H7 (cell line): ENCODE results near the gene ZSCAN10. TPM values are rescaled to one million over a fixed set of nuclear protein-coding genes. Genes with fewer than 3 reads are reported as not detected.

Source experiments
- DNase-seq: peaks from one replicate; pipeline ENCODE4 v3.0.0; 2012
- H3K27me3 ChIP-seq: 2 replicates; pipeline ENCODE4 v1.6.0; 2011; ENCODE audit warnings: mild to moderate bottlenecking, low read length; ENCODE audit not compliant: control insufficient read depth, insufficient read depth
- H3K36me3 ChIP-seq: replicated peaks from 2 replicates; pipeline ENCODE4 v1.5.1; 2011; ENCODE audit warnings: low read length; ENCODE audit not compliant: control insufficient read depth, insufficient read depth
- H3K4me3 ChIP-seq: 2 replicates; pipeline ENCODE4 v1.5.1; 2011; ENCODE audit warnings: low read depth, mild to moderate bottlenecking, control low read depth, low read length, moderate library complexity; ENCODE audit not compliant: insufficient read depth
- total RNA-seq: library from RNA; depleted of rRNA; stranded (reverse); fragments of >200 nt; shearing (Covaris generic); gene quantifications from 2 replicates; pipeline ENCODE4 v1.2.3, GENCODE V29; 2014; rRNA removed

The ZSCAN10 gene
- total RNA-seq = 217 and 238 TPM in 2 replicates

GRCh38 chr16:3098459-3099394 lies at the start of gene ZSCAN10:
ZSCAN10 (minus strand) TSS chr16:3099294; CDS start chr16:3092937, 6,357 bp downstream.
- H3K36me3 ChIP-seq = peaks cover 4% of the 10 kb centered on the region
- peak; percentile 92 for DNase-seq
- H3K4me3 ChIP-seq = peak within 1 kb of the TSS; percentile 89
- H3K27me3 ChIP-seq = no peaks in the 10 kb centered on the region

GRCh38 chr16:3148256-3149192 lies 49.4 kb upstream of the ZSCAN10 start:
- Histone ChIP-seq H3K4me3 (no peak overlapping the region), H3K36me3 (no peaks in the 10 kb centered on the region), H3K27me3 (peaks cover 7% of the 10 kb centered on the region)
- peak; percentile 34 for DNase-seq

DNA sequence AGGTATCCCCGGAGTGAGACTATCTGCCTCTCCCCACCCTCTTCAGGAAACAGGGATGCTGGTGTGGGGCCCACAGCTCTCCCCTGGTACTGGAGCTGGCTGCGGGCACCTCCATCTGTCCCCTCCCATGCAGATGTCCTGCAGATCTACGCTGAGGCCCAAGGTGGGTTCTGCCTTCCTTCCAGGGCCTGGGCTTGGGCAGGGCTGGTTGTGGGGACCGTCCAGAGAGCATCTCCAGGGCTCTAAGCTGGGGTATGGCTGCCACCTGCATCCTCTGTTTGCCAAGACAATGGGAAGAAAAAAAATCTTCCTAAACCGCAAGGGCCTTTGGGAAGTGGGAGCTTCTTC lies 48.6 kb upstream of the ZSCAN10 start:
- no peaks in the 10 kb centered on the region for H3K36me3 ChIP-seq
- peaks cover 7% of the 10 kb centered on the region for H3K27me3 ChIP-seq
- peak; percentile 13 for DNase-seq
- H3K4me3 ChIP-seq = no peak overlapping the region

- peak; percentile 40 for DNase-seq
- H3K27me3 ChIP-seq = peaks cover 7% of the 10 kb centered on the region
- H3K4me3 ChIP-seq = no peak overlapping the region
- H3K36me3 ChIP-seq = no peaks in the 10 kb centered on the region
These were observed 48.1 kb upstream of the ZSCAN10 start for GRCh38 chr16:3147046-3147756.

GRCh38 chr16:3145660-3146059 lies 46.6 kb upstream of the ZSCAN10 start:
- Histone ChIP-seq H3K36me3 (no peaks in the 10 kb centered on the region), H3K4me3 (no peak overlapping the region), H3K27me3 (peaks cover 7% of the 10 kb centered on the region)
- DNase-seq = peak; percentile 51

- no peak for DNase-seq
- H3K4me3 ChIP-seq = no peak overlapping the region
- H3K36me3 ChIP-seq = no peaks in the 10 kb centered on the region
- H3K27me3 ChIP-seq = peaks cover 7% of the 10 kb centered on the region
These were observed 46.1 kb upstream of the ZSCAN10 start for GRCh38 chr16:3145151-3145550.

DNA sequence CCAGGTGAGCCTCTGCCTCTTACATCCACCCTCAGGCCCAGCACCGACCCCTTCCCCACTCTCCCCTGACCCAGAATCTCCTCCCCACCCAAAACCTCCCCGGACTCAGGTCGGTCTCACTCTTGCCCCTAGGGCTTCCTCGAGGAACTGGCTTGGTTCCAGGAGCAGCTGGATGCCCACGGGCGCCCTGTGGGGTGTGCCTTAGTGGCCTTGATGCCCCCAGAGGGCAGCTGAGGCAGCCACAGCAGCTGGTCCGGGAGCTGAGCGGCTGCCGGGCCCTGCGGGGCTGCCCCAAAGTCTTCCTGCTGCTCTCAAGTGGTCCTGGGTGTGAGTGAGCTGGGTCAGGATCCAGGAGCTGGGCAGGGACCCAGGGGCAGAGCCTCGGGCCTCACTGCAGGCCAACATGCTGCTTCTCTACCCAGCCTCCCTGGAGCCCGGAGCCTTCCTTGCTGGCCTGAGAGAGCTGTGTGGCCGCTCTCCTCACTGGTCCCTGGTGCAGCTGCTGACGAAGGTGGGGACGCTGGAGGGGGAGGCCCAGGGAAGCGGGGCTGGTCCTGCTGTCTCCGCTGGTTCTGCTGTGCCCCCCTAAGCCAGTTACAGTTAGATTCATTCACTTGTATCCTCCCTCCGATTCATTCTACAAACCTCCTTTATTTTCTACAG lies 45.4 kb upstream of the ZSCAN10 start:
- Histone ChIP-seq H3K27me3 (peaks cover 7% of the 10 kb centered on the region), H3K36me3 (no peaks in the 10 kb centered on the region), H3K4me3 (no peak overlapping the region)
- DNase-seq = peak; percentile 52

GRCh38 chr16:3143598-3144320 lies 44.7 kb upstream of the ZSCAN10 start:
- Histone ChIP-seq H3K36me3 (no peaks in the 10 kb centered on the region), H3K4me3 (no peak overlapping the region), H3K27me3 (peaks cover 2% of the 10 kb centered on the region)
- DNase-seq = peak; percentile 46

GRCh38 chr16:3143189-3143588 lies 44.1 kb upstream of the ZSCAN10 start:
- DNase-seq = peak; percentile 26
- Histone ChIP-seq H3K27me3 (no peaks in the 10 kb centered on the region; the same call in 1 of the 2 replicates), H3K4me3 (no peak overlapping the region)

GRCh38 chr16:3142770-3143169 lies 43.7 kb upstream of the ZSCAN10 start:
- Histone ChIP-seq H3K4me3 (no peak overlapping the region), H3K36me3 (no peaks in the 10 kb centered on the region), H3K27me3 (no peaks in the 10 kb centered on the region)
- DNase-seq = no peak

More at GRCh38 chr16:3143189-3143588, 44.1 kb upstream of the ZSCAN10 start:
- no peaks in the 10 kb centered on the region for H3K36me3 ChIP-seq

- Histone ChIP-seq H3K4me3 (no peak overlapping the region), H3K36me3 (no peaks in the 10 kb centered on the region), H3K27me3 (no peaks in the 10 kb centered on the region)
- DNase-seq = no peak
These were observed 43.2 kb upstream of the ZSCAN10 start for GRCh38 chr16:3142327-3142726.

DNA sequence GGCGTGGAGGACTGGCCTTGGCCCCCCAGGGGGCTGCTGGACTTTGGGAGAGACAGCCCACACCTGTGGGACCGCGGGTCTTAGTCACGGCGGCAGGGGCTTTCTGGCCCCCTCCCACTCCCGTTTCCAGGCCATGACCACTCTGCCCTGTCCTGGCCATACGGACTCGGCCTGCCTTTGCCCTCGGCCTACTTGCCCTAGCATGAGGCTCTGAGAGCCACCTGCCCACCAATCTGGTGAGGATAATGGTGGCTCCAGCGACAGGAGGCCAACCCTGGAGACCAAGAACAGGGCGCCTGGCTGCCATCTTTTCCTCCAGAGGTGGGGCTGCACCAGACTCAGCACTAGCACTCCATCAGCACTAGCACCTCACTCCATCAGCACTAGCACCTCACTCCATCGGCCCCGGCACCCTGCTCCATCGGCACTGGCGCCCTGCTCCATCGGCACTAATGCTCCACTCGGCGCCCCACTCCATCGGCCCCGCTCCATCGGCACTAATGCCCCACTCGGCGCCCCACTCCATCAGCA lies 42.8 kb upstream of the ZSCAN10 start:
- no peak for DNase-seq
- no peaks in the 10 kb centered on the region for H3K36me3 ChIP-seq
- H3K4me3 ChIP-seq = no peak overlapping the region
- no peaks in the 10 kb centered on the region for H3K27me3 ChIP-seq
